Thymus (tissue), 11 donors: Measurements from ENCODE around the gene SH3RF3. TPM values are rescaled to one million over a fixed set of nuclear protein-coding genes. Genes with fewer than 3 reads are reported as not detected.

Experiments used
- DNase-seq, 9 donors: peaks; one replicate each; pipeline ENCODE4 v3.0.0-alpha.2; 2013; ENCODE audit warnings: low spot score in 9 of 9, low read depth in 6 of 9, missing footprints in 1 of 9
- H3K27ac ChIP-seq, 2 donors: one replicate each; pipeline ENCODE4 v1.5.1; 2013; ENCODE audit warnings: control low read depth in 1 of 2, low read depth in 1 of 2, low read length in 1 of 2, mild to moderate bottlenecking in 1 of 2, moderate library complexity in 1 of 2
- H3K27me3 ChIP-seq, 2 donors: one replicate each; pipeline ENCODE4 v1.5.1; 2013; ENCODE audit warnings: low read length in 1 of 2; ENCODE audit not compliant: control insufficient read depth in 2 of 2, insufficient read depth in 1 of 2
- H3K36me3 ChIP-seq, 2 donors: one replicate each; pipeline ENCODE4 v1.5.1; 2013; ENCODE audit warnings: low read length in 1 of 2, mild to moderate bottlenecking in 1 of 2, moderate library complexity in 1 of 2; ENCODE audit not compliant: control insufficient read depth in 2 of 2, insufficient read depth in 2 of 2
- H3K4me1 ChIP-seq, 2 donors: one replicate each; pipeline ENCODE4 v1.5.1; 2013; ENCODE audit warnings: low read length in 2 of 2; ENCODE audit not compliant: control insufficient read depth in 2 of 2, insufficient read depth in 2 of 2
- H3K4me3 ChIP-seq, 2 donors: one replicate each; pipeline ENCODE4 v1.5.1; 2013; ENCODE audit warnings: low read length in 2 of 2, control low read depth in 1 of 2, mild to moderate bottlenecking in 1 of 2
- H3K9me3 ChIP-seq, 2 donors: one replicate each; pipeline ENCODE4 v1.5.1; 2013; ENCODE audit warnings: low read length in 1 of 2, mild to moderate bottlenecking in 1 of 2; ENCODE audit not compliant: control insufficient read depth in 2 of 2, insufficient read depth in 1 of 2
- WGBS: extraction: QIAGEN DNeasy Blood & Tissue Kit; methylation state at CpG from one replicate; pipeline ENCODE4 v1.1.7; 2013; 5-methylcytosine and 5-hydroxymethylcytosine counted together
- polyA plus RNA-seq: library from polyadenylated mRNA; stranded (reverse); fragments of 200-250 nt; gene quantifications from one replicate; pipeline ENCODE4 v1.2.3, GENCODE V29; 2013
- total RNA-seq: library from RNA; stranded (reverse); fragments of 120-200 nt; gene quantifications from one replicate; pipeline ENCODE4 v1.2.4, GENCODE V29; 2013
- donor health status: healthy.

SH3RF3 gene
- total and polyA plus RNA-seq, 2 donors: 3.2 to 8.2 TPM

DNA sequence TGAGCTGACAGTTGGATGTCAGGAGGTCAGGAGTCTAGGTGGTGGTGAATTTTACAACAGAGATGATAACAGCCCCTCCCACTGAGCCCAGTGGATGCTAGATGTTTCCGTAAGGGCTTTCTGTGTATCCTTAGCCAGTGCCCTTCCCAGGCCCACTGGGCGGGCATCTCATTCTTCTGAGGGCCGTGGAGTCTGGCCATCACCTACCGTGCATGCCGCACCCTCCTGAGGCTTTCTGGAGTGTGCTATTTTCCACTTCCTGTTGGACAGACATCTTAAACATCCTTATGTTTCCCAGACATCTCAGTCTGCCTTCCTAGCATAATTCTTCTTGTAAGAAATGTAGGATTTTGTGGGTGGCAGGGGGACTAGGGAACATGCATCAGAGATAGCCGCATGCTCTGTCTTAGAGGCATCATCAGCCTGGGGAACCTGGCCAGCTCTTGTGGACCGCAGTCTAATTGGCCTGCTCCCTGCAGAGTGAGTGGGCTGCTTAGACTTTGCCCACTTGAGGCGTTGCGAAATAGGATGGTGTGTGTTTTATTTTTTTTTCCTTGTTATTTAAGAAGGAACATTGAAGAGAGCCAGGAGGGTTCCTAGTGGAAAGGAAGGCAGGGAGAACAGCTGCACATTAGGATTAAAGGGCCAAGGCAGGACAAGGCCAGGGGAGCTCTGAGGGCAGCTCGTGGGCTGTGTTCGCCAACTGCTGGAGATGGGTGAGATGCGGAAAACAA lies 135.8 kb downstream of the SH3RF3 start:
- 94% methylated on average over 12 of the region's 12 CpGs for WGBS
- no peak overlapping the region for H3K4me3 ChIP-seq
- no peaks in the 10 kb centered on the region for H3K36me3 ChIP-seq
- DNase-seq: no peak
- H3K27me3 ChIP-seq: no peaks in the 10 kb centered on the region
- no peaks in the 10 kb centered on the region for H3K9me3 ChIP-seq
- H3K4me1 ChIP-seq: peaks cover 0 to 20% of the 10 kb centered on the region in 2 donors
- no peak overlapping the region for H3K27ac ChIP-seq

DNA sequence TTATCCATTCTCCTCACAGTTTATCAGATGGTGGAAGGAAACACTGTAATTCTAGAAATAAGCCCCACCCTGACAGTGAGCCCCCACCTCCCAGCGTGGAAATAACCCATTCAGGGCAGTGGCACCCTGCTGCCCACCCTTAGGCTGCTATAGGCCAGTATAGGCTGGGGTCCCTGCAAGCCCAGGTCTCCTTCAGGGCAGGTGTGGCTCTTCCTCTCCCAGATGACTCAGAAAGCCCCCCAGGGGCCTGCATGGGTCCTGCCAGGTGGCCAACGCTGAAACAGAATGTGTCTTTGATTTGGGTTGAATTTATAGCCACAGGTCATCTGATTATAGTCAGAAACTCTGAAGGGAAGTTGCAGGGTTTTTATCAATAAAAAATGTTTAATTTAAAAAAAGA lies 136.4 kb downstream of the SH3RF3 start:
- WGBS: 82% methylated on average over 2 of the region's 2 CpGs

DNA sequence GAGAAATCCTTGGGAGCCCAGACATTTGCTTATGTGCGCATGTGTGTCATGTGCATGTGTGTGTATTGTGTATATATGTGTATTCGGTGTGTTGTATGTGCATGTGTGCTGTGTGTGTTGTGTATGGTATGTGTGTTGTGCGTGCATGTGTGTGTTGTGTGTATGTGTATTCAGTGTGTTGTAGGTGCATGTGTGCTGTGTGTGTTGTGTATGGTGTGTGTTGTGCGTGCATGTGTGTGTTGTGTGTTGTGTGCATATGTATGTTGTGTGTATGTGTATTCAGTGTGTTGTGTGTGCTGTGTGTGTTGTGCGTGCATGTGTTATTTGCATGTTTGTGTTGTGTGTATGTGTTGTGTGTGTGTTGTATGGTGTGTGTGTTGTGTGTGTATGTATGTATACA lies 136.9 kb downstream of the SH3RF3 start:
- no peaks in the 10 kb centered on the region for H3K9me3 ChIP-seq
- 99% methylated on average over 5 of the region's 5 CpGs for WGBS
- H3K4me3 ChIP-seq: no peak overlapping the region
- no peaks in the 10 kb centered on the region for H3K36me3 ChIP-seq
- peaks cover 0 to 20% of the 10 kb centered on the region in 2 donors for H3K4me1 ChIP-seq
- no peak for DNase-seq
- no peaks in the 10 kb centered on the region for H3K27me3 ChIP-seq
- H3K27ac ChIP-seq: no peak overlapping the region

More for the DNA sequence above, 136.4 kb downstream of the SH3RF3 start:
- Histone ChIP-seq H3K27ac (no peak overlapping the region), H3K36me3 (no peaks in the 10 kb centered on the region), H3K27me3 (no peaks in the 10 kb centered on the region), H3K4me3 (no peak overlapping the region), H3K9me3 (no peaks in the 10 kb centered on the region), H3K4me1 (peaks cover 0 to 20% of the 10 kb centered on the region in 2 donors)
- DNase-seq: no peak

DNA sequence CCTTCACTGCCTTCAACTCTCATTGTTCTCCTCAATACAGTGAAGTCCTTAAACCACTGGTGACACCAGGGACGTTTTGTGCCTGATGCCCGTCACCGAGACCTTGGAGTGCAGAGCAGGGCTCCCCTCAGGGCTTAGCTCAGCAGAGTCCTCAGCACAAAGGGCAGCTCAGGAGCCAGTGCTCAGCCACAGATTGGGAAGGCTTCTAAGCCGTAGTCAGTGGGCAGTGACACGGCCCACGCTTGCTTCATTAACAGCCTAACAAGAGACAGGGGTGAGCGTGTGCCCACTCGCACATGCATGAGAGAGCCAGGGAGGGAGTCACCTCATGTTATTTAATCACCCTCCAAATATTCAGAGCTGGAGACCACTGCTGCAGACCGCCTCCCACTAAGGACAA lies 137.5 kb downstream of the SH3RF3 start:
- Histone ChIP-seq H3K27ac (peak overlapping the region in 1 of 2 donors; percentile 19), H3K36me3 (no peaks in the 10 kb centered on the region), H3K9me3 (no peaks in the 10 kb centered on the region), H3K4me1 (peaks cover 0 to 20% of the 10 kb centered on the region in 2 donors), H3K27me3 (no peaks in the 10 kb centered on the region), H3K4me3 (no peak overlapping the region)
- no peak for DNase-seq
- 94% methylated on average over 9 of the region's 9 CpGs for WGBS

- Histone ChIP-seq H3K27ac (peak overlapping the region; percentile 15 to 63), H3K9me3 (no peaks in the 10 kb centered on the region), H3K4me3 (no peak overlapping the region), H3K4me1 (peaks cover 0 to 20% of the 10 kb centered on the region in 2 donors), H3K36me3 (no peaks in the 10 kb centered on the region), H3K27me3 (no peaks in the 10 kb centered on the region)
- 91% methylated on average over 16 of the region's 16 CpGs for whole genome bisulfite sequencing
- no peak for DNase-seq
Observed at GRCh38 chr2:109266998-109267854, 138.2 kb downstream of the SH3RF3 start.

GRCh38 chr2:109268916-109269315 lies 139.9 kb downstream of the SH3RF3 start:
- Histone ChIP-seq H3K27me3 (no peaks in the 10 kb centered on the region), H3K36me3 (no peaks in the 10 kb centered on the region), H3K27ac (no peak overlapping the region), H3K9me3 (no peaks in the 10 kb centered on the region), H3K4me1 (peaks cover 0 to 20% of the 10 kb centered on the region in 2 donors), H3K4me3 (no peak overlapping the region)
- 83% methylated on average over 7 of the region's 7 CpGs for WGBS
- DNase-seq: no peak

- no peak overlapping the region for H3K4me3 ChIP-seq
- H3K27me3 ChIP-seq: no peaks in the 10 kb centered on the region
- no peaks in the 10 kb centered on the region for H3K9me3 ChIP-seq
- H3K4me1 ChIP-seq: peaks cover 0 to 19% of the 10 kb centered on the region in 2 donors
- no peak for DNase-seq
- 93% methylated on average over 11 of the region's 11 CpGs for WGBS
- no peaks in the 10 kb centered on the region for H3K36me3 ChIP-seq
- H3K27ac ChIP-seq: no peak overlapping the region
Observed at GRCh38 chr2:109269706-109270504, 140.9 kb downstream of the SH3RF3 start.

GRCh38 chr2:109270505-109271312 lies 141.7 kb downstream of the SH3RF3 start:
- H3K27me3 ChIP-seq: no peaks in the 10 kb centered on the region
- H3K4me3 ChIP-seq: no peak overlapping the region
- no peaks in the 10 kb centered on the region for H3K36me3 ChIP-seq
- WGBS: 89% methylated on average over 16 of the region's 16 CpGs
- H3K4me1 ChIP-seq: peaks cover 0 to 20% of the 10 kb centered on the region in 2 donors
- DNase-seq: no peak
- no peaks in the 10 kb centered on the region for H3K9me3 ChIP-seq
- H3K27ac ChIP-seq: no peak overlapping the region
